ENCODE results near the gene RIMS4. TPM values are rescaled to one million over a fixed set of nuclear protein-coding genes. Genes with fewer than 3 reads are reported as not detected.

Gene RIMS4
- total and polyA plus RNA-seq, 2 of the 13 experiments (the other 11 are each of a cell fraction or from before 2014, with no cell fraction given) = 0.01 to 0.07 TPM

GRCh38 chr20:44805979-44806620, 4.2 kb downstream of the RIMS4 start:
- CTCF ChIA-PET (ENCODE audit: low intra/inter-chr PET ratio, low total read pairs) = no interaction called here
- Histone ChIP-seq H3K4me2 (ENCODE audit: low read depth, low read length) (no peak overlapping the region), H2AFZ (ENCODE audit: low read length) (no peak overlapping the region), H3K79me2 (ENCODE audit: insufficient read depth, low read length) (no peaks in the 10 kb centered on the region), H4K20me1 (ENCODE audit: insufficient read depth, low read length) (no peaks in the 10 kb centered on the region), H3K4me3 (replicated peaks in 1 of 3; ENCODE audit: insufficient read depth in 1 of 3, low read depth in 2 of 3, low read length in 3 of 3) (no peak overlapping the region), H3K27ac (ENCODE audit: extremely low read length, insufficient read depth, low read length) (no peak overlapping the region), H3K9me3 (ENCODE audit: low read length) (no peaks in the 10 kb centered on the region), H3K27me3 (ENCODE audit: control insufficient read depth in 1 of 2, insufficient read depth in 2 of 2, low read length in 2 of 2) (peaks cover 3 to 52% of the 10 kb centered on the region in 2 experiments; a peak in 4 of 5 replicates), H3K36me3 (replicated peaks in 1 of 2; ENCODE audit: control insufficient read depth in 1 of 2, insufficient read depth in 2 of 2, low read length in 2 of 2) (no peaks in the 10 kb centered on the region), H3K4me1 (ENCODE audit: insufficient read depth, low read length) (no peaks in the 10 kb centered on the region), H3K9ac (ENCODE audit: insufficient read depth, low read depth, low read length) (no peak overlapping the region)
- TF ChIP-seq ZNF33A (CRISPR knock-in tag; IDR thresholded peaks at IDR 0.05; ENCODE audit: borderline replicate concordance) = no peak
- peak; percentile 53; the same call in 1 of the 2 replicates for TF ChIP-seq RFX3 (CRISPR knock-in tag; IDR thresholded peaks at IDR 0.05)
- TF ChIP-seq ATF7 (IDR thresholded peaks at IDR 0.05) = peak; percentile 52; the same call in 1 of the 2 replicates
- TF ChIP-seq ATF7 (CRISPR knock-in tag; IDR thresholded peaks at IDR 0.05) = no peak
- no peak for TF ChIP-seq ZBTB10 (CRISPR knock-in tag; IDR thresholded peaks at IDR 0.05; ENCODE audit: borderline replicate concordance)
- TF ChIP-seq RFX1 (IDR thresholded peaks at IDR 0.05) = peak; percentile 68
- no peak for TF ChIP-seq ZBTB4 (CRISPR knock-in tag; IDR thresholded peaks at IDR 0.05; ENCODE audit: borderline replicate concordance)
- in situ Hi-C loops (cut with HindIII; ENCODE audit: extremely low pct_ligation_motif_present, low pct_unique_long_range_greater_than_20kb) (no loop called here), intact Hi-C loops (cut with micrococcal nuclease; ENCODE audit: unreplicated experiment) (no loop called here)
- BruUV-seq (replicated peaks) = no TSS peak
- FAIRE-seq (no peak), DNase-seq (ENCODE audit: low spot score) (no peak), ATAC-seq (no peak)
- POLR2A ChIA-PET = no interaction called here
- WGBS (ENCODE audit: low lambda C conversion rate) = 7% methylated on average over 9 of the region's 9 CpGs
